Spleen (tissue), 3 donors: ENCODE results near the gene ADORA2B.

Source experiments
- POLR2A ChIP-seq, 3 donors: fragments of 450-650 bp; IDR thresholded peaks; one replicate each; pipeline ENCODE4 v1.5.1; 2017; ENCODE audit warnings: antibody characterized with exemption in 3 of 3, mild to moderate bottlenecking in 1 of 3
- POLR2AphosphoS5 ChIP-seq, 3 donors: sonication (generic); formaldehyde crosslinking; IDR thresholded peaks; one replicate each; pipeline ENCODE4 v1.5.1; 2017; ENCODE audit warnings: antibody characterized with exemption in 3 of 3

GRCh38 chr17:15926039-15926740 is 18.7 kb upstream of the ADORA2B start:
- TF ChIP-seq POLR2A (IDR thresholded peaks at IDR 0.05) (no peak), POLR2AphosphoS5 (IDR thresholded peaks at IDR 0.05) (no peak)
